IMR-90 (cell line): ENCODE measurements around the gene MGST2. TPM values are rescaled to one million over a fixed set of nuclear protein-coding genes. Genes with fewer than 3 reads are reported as not detected.

Experiments
- ATAC-seq: fragments of 200-7000 bp; cut with Tn5 transposase; 2 replicates; pipeline ENCODE4 v1.9.1; 2020; ENCODE audit warnings: low read depth, mild to moderate bottlenecking, moderate library complexity
- BruUV-seq: library from RNA; stranded (reverse); fragments of 400-500 nt; replicated peaks from 2 replicates; lab custom pipeline; 2021; lab: Mats Ljungman, UMichigan
- CTCF ChIA-PET: fragments of 300-600 bp; formaldehyde crosslinking; extraction: SDS; loops from one replicate; lab custom pipeline; 2021; ENCODE audit warnings: antibody characterized with exemption; lab: Yijun Ruan, JAX
- POLR2A ChIA-PET: fragments of 300-600 bp; sonication (Branson Sonifier 250); formaldehyde crosslinking; loops from one replicate; lab custom pipeline; 2022; ENCODE audit warnings: antibody characterized with exemption; ENCODE audit not compliant: unreplicated experiment; lab: Charles Lee
- DNase-seq: peaks from one replicate; pipeline ENCODE4 v3.0.0; 2013
- H2AFZ ChIP-seq: replicated peaks from 2 replicates; pipeline ENCODE3; 2013; ENCODE audit warnings: low read length, mild to moderate bottlenecking; ENCODE audit not compliant: poor library complexity
- H2AK5ac ChIP-seq: 2 replicates; pipeline ENCODE4 v1.6.1; 2013; ENCODE audit warnings: low read depth, low read length, inconsistent platforms
- H2AK9ac ChIP-seq: replicated peaks from 2 replicates; pipeline ENCODE3; 2013; ENCODE audit warnings: mild to moderate bottlenecking, low read depth, low read length, moderate library complexity; ENCODE audit not compliant: poor library complexity
- H2BK120ac ChIP-seq: 2 replicates; pipeline ENCODE4 v1.6.1; 2013; ENCODE audit warnings: low read depth, low read length, inconsistent platforms
- H2BK15ac ChIP-seq: 3 replicates; pipeline ENCODE4 v1.6.1; 2013; ENCODE audit warnings: low read depth, low read length, inconsistent platforms
- H2BK20ac ChIP-seq: 2 replicates; pipeline ENCODE4 v1.6.1; 2013; ENCODE audit warnings: low read depth, mild to moderate bottlenecking, inconsistent platforms, low read length, moderate library complexity
- H2BK5ac ChIP-seq: 2 replicates; pipeline ENCODE4 v1.6.1; 2013; ENCODE audit warnings: mild to moderate bottlenecking, low read depth, low read length, inconsistent platforms; ENCODE audit not compliant: poor library complexity, severe bottlenecking
- H3K14ac ChIP-seq: replicated peaks from 2 replicates; pipeline ENCODE4 v1.6.1; 2013; ENCODE audit warnings: low read depth, low read length, inconsistent platforms
- H3K18ac ChIP-seq: 2 replicates; pipeline ENCODE4 v1.6.1; 2013; ENCODE audit warnings: low read depth, low read length, control low read depth
- H3K23ac ChIP-seq: 2 replicates; pipeline ENCODE4 v1.6.1; 2013; ENCODE audit warnings: low read depth, low read length, inconsistent platforms
- H3K27ac ChIP-seq: 2 replicates; pipeline ENCODE4 v1.5.1; 2013; ENCODE audit warnings: mild to moderate bottlenecking, control low read depth, low read length; ENCODE audit not compliant: insufficient read depth
- H3K27me3 ChIP-seq: 2 replicates; pipeline ENCODE4 v1.6.1; 2013; ENCODE audit warnings: low read length; ENCODE audit not compliant: control insufficient read depth, insufficient read depth
- H3K36me3 ChIP-seq: 2 replicates; pipeline ENCODE4 v1.6.1; 2013; ENCODE audit warnings: low read length, mixed read lengths; ENCODE audit not compliant: control insufficient read depth, insufficient read depth
- H3K4ac ChIP-seq: 2 replicates; pipeline ENCODE4 v1.6.1; 2013; ENCODE audit warnings: low read depth, low read length, inconsistent platforms
- H3K4me1 ChIP-seq: 2 replicates; pipeline ENCODE4 v1.6.1; 2013; ENCODE audit warnings: low read length, mixed read lengths; ENCODE audit not compliant: control insufficient read depth, insufficient read depth
- H3K4me2 ChIP-seq: 2 replicates; pipeline ENCODE4 v1.6.1; 2013; ENCODE audit warnings: low read depth, mild to moderate bottlenecking, control low read depth, low read length, moderate library complexity
- H3K4me3 ChIP-seq: 2 replicates; pipeline ENCODE4 v1.5.1; 2013; ENCODE audit warnings: low read depth, mild to moderate bottlenecking, control low read depth, low read length, moderate library complexity; ENCODE audit not compliant: insufficient read depth
- H3K56ac ChIP-seq: 2 replicates; pipeline ENCODE4 v1.6.1; 2013; ENCODE audit warnings: low read length, inconsistent platforms; ENCODE audit not compliant: insufficient read depth; ENCODE audit errors: extremely low read depth
- H3K79me1 ChIP-seq, 2 experiments: 2 replicates each; pipeline ENCODE4 v1.6.1; 2013; ENCODE audit warnings: low read length in 2 of 2, inconsistent platforms in 1 of 2, low read depth in 1 of 2
- H3K9ac ChIP-seq: 2 replicates; pipeline ENCODE4 v1.6.1; 2013; ENCODE audit warnings: low read depth, low read length, control low read depth
- H3K9me1 ChIP-seq: 2 replicates; pipeline ENCODE4 v1.6.1; 2013; ENCODE audit warnings: low read length, inconsistent platforms; ENCODE audit not compliant: insufficient read depth
- H3K9me3 ChIP-seq: 2 replicates; pipeline ENCODE4 v1.6.1; 2013; ENCODE audit warnings: low read length; ENCODE audit not compliant: control insufficient read depth, insufficient read depth
- H4K20me1 ChIP-seq: 2 replicates; pipeline ENCODE4 v1.6.1; 2013; ENCODE audit warnings: low read length, inconsistent platforms; ENCODE audit not compliant: insufficient read depth
- H4K5ac ChIP-seq: 2 replicates; pipeline ENCODE4 v1.6.1; 2013; ENCODE audit warnings: mild to moderate bottlenecking, low read depth, low read length, control low read depth
- H4K8ac ChIP-seq, 2 experiments: 2 replicates each; pipeline ENCODE4 v1.6.1; 2013; ENCODE audit warnings: low read depth in 2 of 2, low read length in 2 of 2, control low read depth in 1 of 2, inconsistent platforms in 1 of 2
- H4K91ac ChIP-seq: 2 replicates; pipeline ENCODE4 v1.6.1; 2013; ENCODE audit warnings: low read depth, low read length, inconsistent platforms; ENCODE audit not compliant: insufficient read depth
- BHLHE40 ChIP-seq: fragments of 150-350 bp; IDR thresholded peaks from 2 replicates; pipeline ENCODE4 v1.6.1; 2016; ENCODE audit warnings: mild to moderate bottlenecking, low read depth, low read length
- CEBPB ChIP-seq: IDR thresholded peaks from 2 replicates; pipeline ENCODE4 v1.6.1; 2012; ENCODE audit warnings: low read depth, low read length, improper control_type of control experiment
- CHD1 ChIP-seq: IDR thresholded peaks from 2 replicates; pipeline ENCODE4 v1.6.1; 2012; ENCODE audit warnings: low read depth, low read length, improper control_type of control experiment
- ELK1 ChIP-seq: fragments of 150-350 bp; IDR thresholded peaks from 2 replicates; pipeline ENCODE4 v1.6.1; 2016; ENCODE audit warnings: low read depth, mild to moderate bottlenecking, low read length, moderate library complexity, borderline replicate concordance
- FOS ChIP-seq: fragments of 150-350 bp; IDR thresholded peaks from 2 replicates; pipeline ENCODE4 v1.6.1; 2016; ENCODE audit warnings: low read depth, low read length
- MAZ ChIP-seq: IDR thresholded peaks from 2 replicates; pipeline ENCODE4 v1.6.1; 2012; ENCODE audit warnings: low read depth, mild to moderate bottlenecking, low read length, improper control_type of control experiment, moderate library complexity, borderline replicate concordance
- MXI1 ChIP-seq: IDR thresholded peaks from 2 replicates; pipeline ENCODE4 v1.6.1; 2012; ENCODE audit warnings: low read depth, mild to moderate bottlenecking, low read length, moderate library complexity, borderline replicate concordance
- NFE2L2 ChIP-seq: fragments of 150-350 bp; IDR thresholded peaks from 2 replicates; pipeline ENCODE4 v1.6.1; 2016; ENCODE audit warnings: low read depth, mild to moderate bottlenecking, low read length
- POLR2A ChIP-seq: IDR thresholded peaks from 2 replicates; pipeline ENCODE4 v1.6.1; 2012; ENCODE audit warnings: mild to moderate bottlenecking, low read depth, low read length
- RAD21 ChIP-seq: IDR thresholded peaks from 2 replicates; pipeline ENCODE4 v1.6.1; 2012; ENCODE audit warnings: low read length, improper control_type of control experiment
- RCOR1 ChIP-seq: IDR thresholded peaks from 2 replicates; pipeline ENCODE4 v1.6.1; 2012; ENCODE audit warnings: mild to moderate bottlenecking, low read length, improper control_type of control experiment; ENCODE audit not compliant: insufficient replicate concordance
- RFX5 ChIP-seq: IDR thresholded peaks from 2 replicates; pipeline ENCODE4 v1.8.0; 2012; ENCODE audit warnings: low read depth, mild to moderate bottlenecking, low read length, moderate library complexity
- SMC3 ChIP-seq: fragments of 150-350 bp; IDR thresholded peaks from 2 replicates; pipeline ENCODE4 v1.6.1; 2016; ENCODE audit warnings: low read depth, mild to moderate bottlenecking, antibody characterized with exemption, low read length, moderate library complexity
- WGBS, 2 experiments: methylation state at CpG; one replicate each; pipeline versions ENCODE4 v1.1.5 to v1.1.7; 2013; ENCODE audit warnings: missing lambda C conversion rate in 2 of 2; ENCODE audit not compliant: insufficient read length in 1 of 2; ENCODE audit errors: extremely low coverage in 2 of 2; 5-methylcytosine and 5-hydroxymethylcytosine counted together
- dilution Hi-C: fragments of 300-500 bp; cut with HindIII; formaldehyde crosslinking; loops from one replicate; pipeline ENCODE4 v1.14.3; 2018; ENCODE audit warnings: low sequenced_read_pairs; ENCODE audit not compliant: unreplicated experiment
- in situ Hi-C: fragments of 300-500 bp; cut with MboI; formaldehyde crosslinking; loops from 3 replicates; pipeline ENCODE4 v1.14.3; 2019; ENCODE audit warnings: low sequenced_read_pairs, inconsistent platforms, mixed read lengths
- intact Hi-C: fragments of 100-400 bp; cut with micrococcal nuclease; formaldehyde crosslinking; loops from 2 replicates; pipeline ENCODE4 v1.10.0; 2022
- polyA plus RNA-seq, 3 experiments: library from polyadenylated mRNA; depleted of rRNA; stranded (reverse); fragments of >200 nt; gene quantifications; 2 replicates each; pipeline ENCODE4 v1.2.3, GENCODE V29; 2012; ENCODE audit warnings: low replicate concordance in 1 of 3
- total RNA-seq: library from RNA; depleted of rRNA; stranded (reverse); fragments of >200 nt; gene quantifications from 2 replicates; pipeline ENCODE4 v1.2.3, GENCODE V29; 2012
- TF ChIP-seq, protein P1 (sequence below): conservative IDR thresholded peaks from 2 replicates; pipeline ENCODE4 v1.5.1; 2012; ENCODE audit warnings: mild to moderate bottlenecking, low read depth, low read length, improper control_type of control experiment

The MGST2 gene
- total and polyA plus RNA-seq, 2 of the 4 experiments (the other 2 are of a cell fraction), result 4.8 to 10.5 TPM

DNA sequence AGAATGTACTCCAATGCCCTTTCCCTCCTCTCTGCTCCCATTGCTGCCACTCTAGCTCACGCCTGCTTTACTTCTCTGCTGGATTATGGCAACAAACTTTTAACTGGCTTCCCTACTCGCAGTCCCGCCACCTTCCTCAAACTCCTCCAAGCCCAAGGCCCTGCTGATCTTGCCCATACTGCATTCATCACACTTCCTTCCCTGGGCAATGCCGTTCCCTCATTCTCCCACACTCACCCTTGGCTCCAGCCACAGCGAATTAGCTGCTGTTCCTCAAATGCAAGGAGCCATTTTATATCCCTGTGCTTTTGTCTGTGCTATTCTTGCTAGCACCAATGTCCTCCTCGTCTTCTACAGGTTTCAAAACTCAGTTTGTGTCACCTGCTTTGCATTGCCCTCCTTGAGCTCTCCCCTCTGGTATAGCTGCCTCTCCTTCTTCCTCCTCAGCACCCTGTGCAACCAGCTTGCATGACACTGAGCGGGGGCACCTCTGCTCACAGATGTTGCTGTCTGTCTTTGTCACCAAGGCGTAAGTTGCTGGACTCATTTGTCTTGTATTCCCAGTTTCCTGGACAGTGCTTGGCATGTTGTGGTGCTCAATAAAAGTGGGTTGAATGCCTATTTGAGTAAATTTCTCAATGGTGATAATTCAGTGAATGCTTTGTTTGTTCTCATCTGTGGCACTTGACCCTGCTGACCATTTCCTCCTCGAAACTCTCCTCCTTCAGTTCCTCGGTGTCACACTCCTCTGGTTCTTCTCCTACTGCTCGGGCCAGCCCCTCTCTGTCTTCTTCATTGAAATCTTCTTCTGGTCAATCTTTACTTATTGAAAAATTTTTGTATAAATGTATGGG, 22.4 kb upstream of the MGST2 start:
- no peak overlapping the region for H4K8ac ChIP-seq
- no peak overlapping the region for H3K4me2 ChIP-seq
- 85% methylated on average over 3 of the region's 11 CpGs; no CpG with 5 or more reads in 1 of the 2 experiments for WGBS, 2 experiments
- H2BK120ac ChIP-seq, result no peak overlapping the region
- H4K91ac ChIP-seq, result no peak overlapping the region
- no peak overlapping the region for H2BK20ac ChIP-seq
- H3K27ac ChIP-seq, result no peak overlapping the region
- in situ Hi-C loops, result no loop called here
- H2AK5ac ChIP-seq, result no peak overlapping the region
- CTCF ChIA-PET, result interaction anchor here (0.6 kb wide), 1 partner anchor 405 kb away, joined by 3 read pairs; no protein-coding TSS in a partner anchor
- H2BK15ac ChIP-seq, result no peak overlapping the region
- no peak overlapping the region for H2AK9ac ChIP-seq
- no peak for DNase-seq
- no peak overlapping the region for H2BK5ac ChIP-seq
- H4K20me1 ChIP-seq, result no peaks in the 10 kb centered on the region
- no peak overlapping the region for H3K14ac ChIP-seq
- ATAC-seq, result no peak
- no peaks in the 10 kb centered on the region for H3K79me1 ChIP-seq
- H2AFZ ChIP-seq, result peak overlapping the region; percentile 25
- H3K9me1 ChIP-seq, result 0 out of 2 replicates have a peak, but pooled peaks cover 2% of the 10 kb centered on the region
- peaks cover 1% of the 10 kb centered on the region; the same call in 1 of the 2 replicates for H3K27me3 ChIP-seq
- H3K4ac ChIP-seq, result no peak overlapping the region
- BruUV-seq, result no TSS peak
- H3K36me3 ChIP-seq, result no peaks in the 10 kb centered on the region
- dilution Hi-C loops, result no loop called here
- H3K9ac ChIP-seq, result no peak overlapping the region
- H3K23ac ChIP-seq, result no peak overlapping the region
- no peak overlapping the region for H3K18ac ChIP-seq
- peaks cover 7% of the 10 kb centered on the region for H3K9me3 ChIP-seq
- H4K5ac ChIP-seq, result no peak overlapping the region
- intact Hi-C loops, result loop anchor here (2.0 kb wide), 1 partner anchor 26 kb away; no protein-coding TSS in a partner anchor
- POLR2A ChIA-PET, result no interaction called here
- H3K4me3 ChIP-seq, result no peak overlapping the region
- H3K56ac ChIP-seq, result no peak overlapping the region
- H3K4me1 ChIP-seq, result peaks cover 2% of the 10 kb centered on the region; the same call in 1 of the 2 replicates
- no peak for TF ChIP-seq CEBPB
- TF ChIP-seq, protein P1, sequence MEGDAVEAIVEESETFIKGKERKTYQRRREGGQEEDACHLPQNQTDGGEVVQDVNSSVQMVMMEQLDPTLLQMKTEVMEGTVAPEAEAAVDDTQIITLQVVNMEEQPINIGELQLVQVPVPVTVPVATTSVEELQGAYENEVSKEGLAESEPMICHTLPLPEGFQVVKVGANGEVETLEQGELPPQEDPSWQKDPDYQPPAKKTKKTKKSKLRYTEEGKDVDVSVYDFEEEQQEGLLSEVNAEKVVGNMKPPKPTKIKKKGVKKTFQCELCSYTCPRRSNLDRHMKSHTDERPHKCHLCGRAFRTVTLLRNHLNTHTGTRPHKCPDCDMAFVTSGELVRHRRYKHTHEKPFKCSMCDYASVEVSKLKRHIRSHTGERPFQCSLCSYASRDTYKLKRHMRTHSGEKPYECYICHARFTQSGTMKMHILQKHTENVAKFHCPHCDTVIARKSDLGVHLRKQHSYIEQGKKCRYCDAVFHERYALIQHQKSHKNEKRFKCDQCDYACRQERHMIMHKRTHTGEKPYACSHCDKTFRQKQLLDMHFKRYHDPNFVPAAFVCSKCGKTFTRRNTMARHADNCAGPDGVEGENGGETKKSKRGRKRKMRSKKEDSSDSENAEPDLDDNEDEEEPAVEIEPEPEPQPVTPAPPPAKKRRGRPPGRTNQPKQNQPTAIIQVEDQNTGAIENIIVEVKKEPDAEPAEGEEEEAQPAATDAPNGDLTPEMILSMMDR, result no peak
- no peak for TF ChIP-seq MAZ
- TF ChIP-seq RFX5, result no peak
- no peak for TF ChIP-seq POLR2A
- TF ChIP-seq NFE2L2, result no peak
- no peak for TF ChIP-seq BHLHE40
- no peak for TF ChIP-seq FOS
- TF ChIP-seq RCOR1, result no peak
- TF ChIP-seq CHD1, result no peak
- TF ChIP-seq RAD21, result no peak
- no peak for TF ChIP-seq MXI1
- TF ChIP-seq SMC3, result no peak
- TF ChIP-seq ELK1, result no peak
